Large intestine (tissue), 3 donors: Measurements from ENCODE around the gene KCNJ6. TPM values are rescaled to one million over a fixed set of nuclear protein-coding genes. Genes with fewer than 3 reads are reported as not detected.

Experiments used
- DNase-seq, 2 donors: peaks; one replicate each; pipeline versions ENCODE4 v3.0.0 to v3.0.0-alpha.2; 2013
- H3K27ac ChIP-seq: one replicate; pipeline ENCODE4 v1.5.1; 2013; ENCODE audit warnings: low read length
- H3K27me3 ChIP-seq: 2 replicates; pipeline ENCODE4 v1.6.1; 2013; ENCODE audit warnings: low read length; ENCODE audit not compliant: control insufficient read depth, insufficient read depth
- H3K36me3 ChIP-seq: 2 replicates; pipeline ENCODE4 v1.6.1; 2013; ENCODE audit warnings: low read length; ENCODE audit not compliant: control insufficient read depth, insufficient read depth
- H3K4me1 ChIP-seq: one replicate; pipeline ENCODE4 v1.6.1; 2013; ENCODE audit warnings: low read length; ENCODE audit not compliant: control insufficient read depth, insufficient read depth
- H3K4me3 ChIP-seq: one replicate; pipeline ENCODE4 v1.5.1; 2013; ENCODE audit warnings: low read length
- H3K9me3 ChIP-seq: one replicate; pipeline ENCODE4 v1.6.1; 2013; ENCODE audit warnings: mild to moderate bottlenecking, low read depth, low read length, moderate library complexity; ENCODE audit not compliant: control insufficient read depth
- WGBS: methylation state at CpG from one replicate; pipeline ENCODE4 v1.1.5; 2013; ENCODE audit warnings: low lambda C conversion rate; ENCODE audit not compliant: insufficient coverage; 5-methylcytosine and 5-hydroxymethylcytosine counted together
- polyA plus RNA-seq: library from polyadenylated mRNA; unstranded; fragments of 120-200 nt; gene quantifications from one replicate; pipeline ENCODE4 v1.2.1, GENCODE V29; 2013

KCNJ6 gene
- polyA plus RNA-seq, 1 donor, result 0.39 TPM

- DNase-seq, result no peak
- Histone ChIP-seq H3K27ac (no peak overlapping the region), H3K4me3 (no peak overlapping the region), H3K4me1 (no peaks in the 10 kb centered on the region), H3K27me3 (peaks cover 3% of the 10 kb centered on the region), H3K9me3 (no peaks in the 10 kb centered on the region), H3K36me3 (no peaks in the 10 kb centered on the region)
- 60% methylated on average over 1 of the region's 2 CpGs for WGBS
Observed at GRCh38 chr21:37639756-37640155, 276.5 kb downstream of the KCNJ6 start.

- no peaks in the 10 kb centered on the region for H3K9me3 ChIP-seq
- no peaks in the 10 kb centered on the region for H3K27me3 ChIP-seq
- no CpG with 5 or more reads among the region's 8 CpGs for WGBS
- DNase-seq, result no peak
- no peaks in the 10 kb centered on the region for H3K36me3 ChIP-seq
- H3K4me1 ChIP-seq, result no peaks in the 10 kb centered on the region
- no peak overlapping the region for H3K27ac ChIP-seq
- no peak overlapping the region for H3K4me3 ChIP-seq
Observed at GRCh38 chr21:37636152-37636860, 280.0 kb downstream of the KCNJ6 start.

GRCh38 chr21:37631319-37632117 lies 284.7 kb downstream of the KCNJ6 start:
- H3K9me3 ChIP-seq, result no peaks in the 10 kb centered on the region
- no peaks in the 10 kb centered on the region for H3K27me3 ChIP-seq
- WGBS, result 20% methylated on average over 1 of the region's 12 CpGs
- H3K27ac ChIP-seq, result no peak overlapping the region
- no peaks in the 10 kb centered on the region for H3K36me3 ChIP-seq
- no peak overlapping the region for H3K4me3 ChIP-seq
- peak in 1 of 2 donors; percentile 5 for DNase-seq
- no peaks in the 10 kb centered on the region for H3K4me1 ChIP-seq

GRCh38 chr21:37630872-37631271 lies 285.4 kb downstream of the KCNJ6 start:
- DNase-seq, result no peak
- no CpG with 5 or more reads among the region's 2 CpGs for WGBS
- no peaks in the 10 kb centered on the region for H3K36me3 ChIP-seq
- H3K9me3 ChIP-seq, result no peaks in the 10 kb centered on the region
- no peaks in the 10 kb centered on the region for H3K4me1 ChIP-seq
- no peak overlapping the region for H3K27ac ChIP-seq
- no peaks in the 10 kb centered on the region for H3K27me3 ChIP-seq
- H3K4me3 ChIP-seq, result no peak overlapping the region

- H3K4me3 ChIP-seq, result no peak overlapping the region
- 83% methylated on average over 1 of the region's 3 CpGs for WGBS
- DNase-seq, result no peak
- no peaks in the 10 kb centered on the region for H3K36me3 ChIP-seq
- no peaks in the 10 kb centered on the region for H3K4me1 ChIP-seq
- no peaks in the 10 kb centered on the region for H3K27me3 ChIP-seq
- no peak overlapping the region for H3K27ac ChIP-seq
- no peaks in the 10 kb centered on the region for H3K9me3 ChIP-seq
Observed at GRCh38 chr21:37628362-37628761, 287.9 kb downstream of the KCNJ6 start.

- Histone ChIP-seq H3K36me3 (no peaks in the 10 kb centered on the region), H3K4me3 (no peak overlapping the region), H3K9me3 (no peaks in the 10 kb centered on the region), H3K4me1 (no peaks in the 10 kb centered on the region), H3K27ac (no peak overlapping the region), H3K27me3 (no peaks in the 10 kb centered on the region)
- WGBS, result no CpG with 5 or more reads among the region's 2 CpGs
- no peak for DNase-seq
Observed at GRCh38 chr21:37627561-37627960, 288.7 kb downstream of the KCNJ6 start.

GRCh38 chr21:37627074-37627473 lies 289.2 kb downstream of the KCNJ6 start:
- DNase-seq, result no peak
- Histone ChIP-seq H3K4me1 (no peaks in the 10 kb centered on the region), H3K36me3 (no peaks in the 10 kb centered on the region), H3K27me3 (no peaks in the 10 kb centered on the region), H3K4me3 (no peak overlapping the region), H3K27ac (no peak overlapping the region), H3K9me3 (no peaks in the 10 kb centered on the region)
- WGBS, result 47% methylated on average over 3 of the region's 4 CpGs

- H3K27me3 ChIP-seq, result no peaks in the 10 kb centered on the region
Observed at GRCh38 chr21:37626320-37626719, 289.9 kb downstream of the KCNJ6 start.

GRCh38 chr21:37623689-37624088 lies 292.6 kb downstream of the KCNJ6 start:
- Histone ChIP-seq H3K4me3 (no peak overlapping the region), H3K4me1 (no peaks in the 10 kb centered on the region), H3K36me3 (no peaks in the 10 kb centered on the region), H3K27me3 (no peaks in the 10 kb centered on the region), H3K27ac (no peak overlapping the region), H3K9me3 (no peaks in the 10 kb centered on the region)
- no peak for DNase-seq
- no CpG with 5 or more reads among the region's 3 CpGs for WGBS

More at GRCh38 chr21:37626320-37626719, 289.9 kb downstream of the KCNJ6 start:
- Histone ChIP-seq H3K4me1 (no peaks in the 10 kb centered on the region), H3K36me3 (no peaks in the 10 kb centered on the region), H3K4me3 (no peak overlapping the region), H3K27ac (no peak overlapping the region), H3K9me3 (no peaks in the 10 kb centered on the region)
- DNase-seq, result no peak
- 44% methylated on average over 1 of the region's 6 CpGs for WGBS

- WGBS, result 80% methylated on average over 1 of the region's 3 CpGs
- no peaks in the 10 kb centered on the region for H3K36me3 ChIP-seq
- no peaks in the 10 kb centered on the region for H3K4me1 ChIP-seq
- H3K27ac ChIP-seq, result no peak overlapping the region
- DNase-seq, result no peak
- H3K4me3 ChIP-seq, result no peak overlapping the region
- H3K9me3 ChIP-seq, result no peaks in the 10 kb centered on the region
- no peaks in the 10 kb centered on the region for H3K27me3 ChIP-seq
Observed at GRCh38 chr21:37623183-37623582, 293.1 kb downstream of the KCNJ6 start.
